ENCODE measurements around the gene KAT6B.

DNA sequence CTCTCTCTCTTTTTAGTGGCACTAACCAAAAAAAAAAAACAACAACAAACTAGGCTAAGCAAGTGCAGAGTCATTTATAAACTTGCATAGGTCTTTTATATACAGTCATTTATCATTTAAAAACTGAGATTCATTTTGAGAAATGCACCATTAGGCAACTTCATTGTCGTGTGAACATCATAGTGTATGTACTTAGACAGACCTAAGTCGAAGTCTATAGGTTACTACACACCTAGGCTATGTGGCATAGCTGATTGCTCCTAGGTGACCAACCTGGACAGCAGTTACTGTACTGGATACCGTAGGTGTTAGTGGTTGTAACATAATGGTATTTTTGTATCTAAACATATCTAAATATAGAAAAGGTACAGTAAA is 175.9 kb downstream of the KAT6B start:
- TF ChIP-seq POLR2A (IDR thresholded peaks at IDR 0.05) = no peak
- TF ChIP-seq, protein P1, sequence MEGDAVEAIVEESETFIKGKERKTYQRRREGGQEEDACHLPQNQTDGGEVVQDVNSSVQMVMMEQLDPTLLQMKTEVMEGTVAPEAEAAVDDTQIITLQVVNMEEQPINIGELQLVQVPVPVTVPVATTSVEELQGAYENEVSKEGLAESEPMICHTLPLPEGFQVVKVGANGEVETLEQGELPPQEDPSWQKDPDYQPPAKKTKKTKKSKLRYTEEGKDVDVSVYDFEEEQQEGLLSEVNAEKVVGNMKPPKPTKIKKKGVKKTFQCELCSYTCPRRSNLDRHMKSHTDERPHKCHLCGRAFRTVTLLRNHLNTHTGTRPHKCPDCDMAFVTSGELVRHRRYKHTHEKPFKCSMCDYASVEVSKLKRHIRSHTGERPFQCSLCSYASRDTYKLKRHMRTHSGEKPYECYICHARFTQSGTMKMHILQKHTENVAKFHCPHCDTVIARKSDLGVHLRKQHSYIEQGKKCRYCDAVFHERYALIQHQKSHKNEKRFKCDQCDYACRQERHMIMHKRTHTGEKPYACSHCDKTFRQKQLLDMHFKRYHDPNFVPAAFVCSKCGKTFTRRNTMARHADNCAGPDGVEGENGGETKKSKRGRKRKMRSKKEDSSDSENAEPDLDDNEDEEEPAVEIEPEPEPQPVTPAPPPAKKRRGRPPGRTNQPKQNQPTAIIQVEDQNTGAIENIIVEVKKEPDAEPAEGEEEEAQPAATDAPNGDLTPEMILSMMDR (IDR thresholded peaks at IDR 0.05) = no peak
- no peak for TF ChIP-seq EP300 (IDR thresholded peaks at IDR 0.05)

All from stomach (tissue), 4 donors.